GM12872 (cell line): ENCODE data around the gene AEBP2.

Experiments used
- CTCF ChIP-seq: IDR thresholded peaks from 3 replicates; pipeline ENCODE4 v1.5.1; 2011; ENCODE audit warnings: low read depth, mild to moderate bottlenecking, low read length, moderate library complexity; ENCODE audit not compliant: insufficient read depth

The AEBP2 gene

DNA sequence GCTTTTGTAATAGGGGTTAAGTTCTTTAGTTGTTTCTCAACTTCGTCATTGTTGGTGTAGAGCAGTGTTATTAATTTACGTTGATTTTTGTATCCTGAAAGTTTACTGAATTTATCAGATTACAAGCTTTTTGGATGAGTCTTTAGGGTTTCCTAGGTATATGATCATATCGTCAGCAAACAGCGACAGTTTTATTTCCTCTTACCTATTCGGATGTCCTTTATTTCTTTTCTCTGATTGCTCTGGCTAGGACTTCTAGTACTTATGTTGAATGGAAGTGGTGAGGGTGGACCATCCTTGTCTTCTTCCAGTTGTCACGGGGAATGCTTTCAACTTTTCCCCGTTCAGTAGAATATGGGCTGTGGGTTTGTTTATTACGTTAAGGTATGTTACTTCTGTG lies 37.8 kb downstream of the AEBP2 start:
- no peak for TF ChIP-seq CTCF

GRCh38 chr12:19480459-19480858 lies 41.2 kb downstream of the AEBP2 start:
- TF ChIP-seq CTCF: no peak

DNA sequence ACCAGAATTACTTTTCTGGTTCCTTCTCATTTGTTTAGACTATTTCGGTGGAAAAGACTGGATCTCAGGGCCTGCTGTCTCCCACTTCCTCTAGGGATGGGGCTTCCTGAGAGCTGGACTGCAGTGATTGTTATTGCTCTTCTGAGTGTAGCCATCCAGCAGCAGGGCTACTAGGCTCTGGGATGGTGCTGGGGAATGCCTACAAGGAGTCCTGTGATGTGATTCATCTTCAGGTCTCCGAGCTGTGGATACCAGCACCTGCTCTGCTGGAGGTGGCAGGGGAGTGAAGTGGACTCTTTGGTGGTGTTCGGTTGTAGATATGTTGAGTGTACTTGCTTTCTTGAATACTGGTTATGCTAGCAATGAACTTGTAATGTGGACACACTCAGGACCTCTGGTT lies 42.7 kb downstream of the AEBP2 start:
- TF ChIP-seq CTCF: no peak

- TF ChIP-seq CTCF: no peak
These were observed 43.3 kb downstream of the AEBP2 start for GRCh38 chr12:19482551-19483109.

DNA sequence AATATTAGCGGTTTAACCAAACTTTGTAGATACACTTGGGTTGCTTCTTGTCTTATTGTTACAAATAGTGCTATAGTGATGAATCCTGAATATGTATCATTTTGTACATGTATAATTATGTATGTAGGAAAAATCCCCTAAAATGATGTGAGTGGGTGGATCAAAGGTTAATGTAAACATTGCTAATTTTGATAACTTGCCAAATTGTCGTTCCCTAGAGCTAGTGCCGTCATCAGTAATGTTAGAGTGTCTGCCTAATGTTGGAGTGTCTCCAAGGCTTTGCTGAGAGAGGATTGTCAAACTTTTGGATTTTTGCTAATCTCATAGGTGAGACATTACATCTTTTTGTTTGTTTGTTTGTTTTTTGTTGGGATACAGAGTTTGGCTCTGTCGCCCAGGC lies 44.4 kb downstream of the AEBP2 start:
- no peak for TF ChIP-seq CTCF

GRCh38 chr12:19484738-19485137 lies 45.4 kb downstream of the AEBP2 start:
- no peak for TF ChIP-seq CTCF

DNA sequence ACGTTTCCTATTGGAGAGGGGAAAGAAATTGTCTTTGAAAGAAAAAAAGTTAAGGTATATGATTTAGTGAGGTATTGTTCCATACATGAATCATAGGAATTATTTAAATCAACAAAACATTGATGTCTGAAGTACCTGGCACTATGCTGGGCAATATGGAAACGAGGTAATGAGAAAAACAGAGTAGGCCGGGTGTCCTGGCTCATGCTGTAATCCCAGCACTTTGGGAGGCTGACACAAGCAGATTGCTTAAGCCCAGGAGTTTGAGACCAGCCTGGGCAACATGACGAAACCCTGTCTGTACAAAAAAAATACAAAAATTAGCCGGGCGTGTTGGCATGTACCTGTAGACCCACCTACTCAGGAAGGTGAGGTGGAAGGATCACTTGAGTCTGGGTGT lies 45.9 kb downstream of the AEBP2 start:
- no peak for TF ChIP-seq CTCF
